ENCODE measurements around the gene COL5A1. TPM values are rescaled to one million over a fixed set of nuclear protein-coding genes. Genes with fewer than 3 reads are reported as not detected.
A peak's percentile ranks its signal among the peaks of the same experiment; 100 is the strongest.

COL5A1 gene
- total RNA-seq, 1 donor from 2014 or later = 1,552 TPM

DNA sequence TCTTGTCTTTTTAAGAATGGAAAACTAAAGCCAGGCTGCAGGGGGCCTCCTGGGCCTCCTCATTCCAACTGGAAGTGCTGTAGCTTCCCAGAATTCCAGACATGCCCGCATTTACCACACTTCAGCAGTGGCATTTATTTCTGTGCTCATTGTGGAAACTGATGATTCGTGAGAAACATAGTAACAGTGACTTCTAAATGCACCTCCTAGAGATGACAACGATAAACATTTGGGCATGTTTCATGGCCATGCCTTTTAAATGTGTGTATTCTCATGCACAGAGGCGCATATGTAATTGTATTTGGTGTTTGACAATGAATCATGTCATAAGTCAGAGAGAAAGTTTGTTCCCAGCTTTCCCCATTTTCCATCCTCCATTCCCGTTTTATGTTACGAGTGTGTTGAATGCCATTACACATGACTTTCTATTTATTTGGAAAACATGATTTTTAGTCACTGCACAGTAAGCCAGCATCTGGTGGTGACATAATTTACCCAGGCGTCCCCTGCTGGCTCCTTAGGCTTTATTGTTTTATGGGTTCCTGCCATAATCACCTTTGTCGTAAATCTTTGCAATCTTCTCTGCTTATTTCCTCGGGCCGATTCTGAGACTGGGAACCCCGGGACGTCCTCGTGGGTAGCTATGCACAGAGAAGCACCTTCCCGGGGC lies 170.2 kb downstream of the COL5A1 start:
- Mint-ChIP-seq H3K27ac (ENCODE audit: unreplicated experiment) (peak overlapping the region; percentile 85), H3K27me3 (ENCODE audit: unreplicated experiment) (no peaks in the 10 kb centered on the region), H3K36me3 (ENCODE audit: unreplicated experiment) (peaks cover 49% of the 10 kb centered on the region), H3K9me3 (ENCODE audit: unreplicated experiment) (no peaks in the 10 kb centered on the region), H3K4me3 (ENCODE audit: unreplicated experiment) (no peak overlapping the region), H3K4me1 (ENCODE audit: unreplicated experiment) (peaks cover 45% of the 10 kb centered on the region)
- TF ChIP-seq, protein P1, sequence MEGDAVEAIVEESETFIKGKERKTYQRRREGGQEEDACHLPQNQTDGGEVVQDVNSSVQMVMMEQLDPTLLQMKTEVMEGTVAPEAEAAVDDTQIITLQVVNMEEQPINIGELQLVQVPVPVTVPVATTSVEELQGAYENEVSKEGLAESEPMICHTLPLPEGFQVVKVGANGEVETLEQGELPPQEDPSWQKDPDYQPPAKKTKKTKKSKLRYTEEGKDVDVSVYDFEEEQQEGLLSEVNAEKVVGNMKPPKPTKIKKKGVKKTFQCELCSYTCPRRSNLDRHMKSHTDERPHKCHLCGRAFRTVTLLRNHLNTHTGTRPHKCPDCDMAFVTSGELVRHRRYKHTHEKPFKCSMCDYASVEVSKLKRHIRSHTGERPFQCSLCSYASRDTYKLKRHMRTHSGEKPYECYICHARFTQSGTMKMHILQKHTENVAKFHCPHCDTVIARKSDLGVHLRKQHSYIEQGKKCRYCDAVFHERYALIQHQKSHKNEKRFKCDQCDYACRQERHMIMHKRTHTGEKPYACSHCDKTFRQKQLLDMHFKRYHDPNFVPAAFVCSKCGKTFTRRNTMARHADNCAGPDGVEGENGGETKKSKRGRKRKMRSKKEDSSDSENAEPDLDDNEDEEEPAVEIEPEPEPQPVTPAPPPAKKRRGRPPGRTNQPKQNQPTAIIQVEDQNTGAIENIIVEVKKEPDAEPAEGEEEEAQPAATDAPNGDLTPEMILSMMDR (IDR thresholded peaks at IDR 0.05) = peak; percentile 13
- no peak for DNase-seq (ENCODE audit: extremely low spot score, unreplicated experiment)

DNA sequence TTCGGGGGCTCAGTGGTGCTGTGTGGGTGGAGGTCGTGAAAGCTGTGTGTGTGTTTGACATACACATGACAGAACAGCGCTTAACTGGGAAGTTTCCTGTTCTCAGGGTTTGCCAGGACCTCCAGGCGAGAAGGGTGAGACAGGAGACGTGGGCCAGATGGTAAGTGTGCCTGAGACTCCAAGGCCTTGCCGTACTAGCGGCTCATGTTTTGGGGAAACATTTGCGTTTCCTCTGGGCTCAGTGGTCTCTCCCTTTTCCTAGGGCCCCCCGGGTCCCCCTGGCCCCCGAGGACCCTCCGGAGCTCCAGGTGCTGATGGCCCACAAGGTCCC lies 170.7 kb downstream of the COL5A1 start:
- Mint-ChIP-seq H3K36me3 (ENCODE audit: unreplicated experiment) (peaks cover 51% of the 10 kb centered on the region), H3K9me3 (ENCODE audit: unreplicated experiment) (no peaks in the 10 kb centered on the region), H3K27ac (ENCODE audit: unreplicated experiment) (peak overlapping the region; percentile 85), H3K4me3 (ENCODE audit: unreplicated experiment) (no peak overlapping the region), H3K4me1 (ENCODE audit: unreplicated experiment) (peaks cover 42% of the 10 kb centered on the region), H3K27me3 (ENCODE audit: unreplicated experiment) (no peaks in the 10 kb centered on the region)
- DNase-seq (ENCODE audit: extremely low spot score, unreplicated experiment) = no peak
- TF ChIP-seq, protein P1 (IDR thresholded peaks at IDR 0.05) = no peak

DNA sequence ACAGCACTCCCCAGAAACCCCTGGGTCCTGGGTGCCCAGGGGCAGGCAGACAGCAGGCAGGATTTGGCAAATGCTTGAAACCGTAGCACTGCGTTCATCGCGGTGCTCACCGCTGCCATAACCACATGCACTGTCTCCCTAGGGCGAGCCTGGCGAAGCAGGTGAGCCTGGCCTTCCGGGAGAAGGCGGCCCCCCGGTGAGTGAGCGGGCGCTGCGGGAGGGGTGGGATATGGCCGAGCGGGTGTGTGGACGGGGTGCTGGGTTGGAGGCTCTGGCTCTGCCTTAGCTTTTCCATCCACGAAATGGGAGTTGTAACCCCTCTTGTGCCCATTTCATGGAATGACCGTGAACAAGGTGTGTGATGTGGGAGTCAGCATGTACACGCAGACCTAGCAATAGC lies 172.2 kb downstream of the COL5A1 start:
- Mint-ChIP-seq H3K4me1 (ENCODE audit: unreplicated experiment) (peaks cover 33% of the 10 kb centered on the region), H3K27me3 (ENCODE audit: unreplicated experiment) (no peaks in the 10 kb centered on the region), H3K4me3 (ENCODE audit: unreplicated experiment) (no peak overlapping the region), H3K9me3 (ENCODE audit: unreplicated experiment) (no peaks in the 10 kb centered on the region), H3K27ac (ENCODE audit: unreplicated experiment) (no peak overlapping the region), H3K36me3 (ENCODE audit: unreplicated experiment) (peaks cover 47% of the 10 kb centered on the region)
- TF ChIP-seq, protein P1 (IDR thresholded peaks at IDR 0.05) = no peak
- DNase-seq (ENCODE audit: extremely low spot score, unreplicated experiment) = no peak

DNA sequence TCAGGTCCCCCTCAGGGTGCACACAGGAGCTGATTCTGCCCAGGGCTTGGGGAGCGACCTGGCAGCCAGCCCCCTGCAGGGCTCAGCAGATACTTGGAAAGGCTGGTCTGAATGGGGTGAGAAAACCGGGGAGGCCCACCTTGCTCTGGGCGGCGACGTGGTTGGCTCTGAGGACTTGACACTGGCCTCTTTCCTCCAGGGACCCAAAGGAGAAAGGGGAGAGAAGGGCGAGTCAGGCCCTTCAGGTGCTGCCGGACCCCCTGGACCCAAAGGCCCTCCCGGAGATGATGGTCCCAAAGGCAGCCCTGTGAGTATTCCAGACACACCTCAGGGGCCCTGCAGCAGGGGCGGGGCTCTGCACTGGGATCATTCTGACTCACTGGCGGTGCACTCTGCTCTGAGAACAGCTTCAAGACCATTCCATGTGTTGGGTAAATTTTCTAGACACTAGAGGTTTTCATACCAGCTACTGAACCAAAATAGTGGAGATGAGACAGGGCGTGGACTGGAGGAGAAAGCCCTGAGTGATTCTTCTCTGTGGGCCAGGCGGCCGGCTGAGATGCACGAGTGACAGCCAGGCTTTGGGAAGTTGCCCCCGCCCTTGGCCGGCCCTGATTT lies 173.1 kb downstream of the COL5A1 start:
- Mint-ChIP-seq H3K4me3 (ENCODE audit: unreplicated experiment) (no peak overlapping the region), H3K9me3 (ENCODE audit: unreplicated experiment) (no peaks in the 10 kb centered on the region), H3K27ac (ENCODE audit: unreplicated experiment) (peak overlapping the region; percentile 14), H3K4me1 (ENCODE audit: unreplicated experiment) (peaks cover 32% of the 10 kb centered on the region), H3K27me3 (ENCODE audit: unreplicated experiment) (no peaks in the 10 kb centered on the region), H3K36me3 (ENCODE audit: unreplicated experiment) (peaks cover 48% of the 10 kb centered on the region)
- TF ChIP-seq, protein P1 (IDR thresholded peaks at IDR 0.05) = no peak
- DNase-seq (ENCODE audit: extremely low spot score, unreplicated experiment) = no peak

DNA sequence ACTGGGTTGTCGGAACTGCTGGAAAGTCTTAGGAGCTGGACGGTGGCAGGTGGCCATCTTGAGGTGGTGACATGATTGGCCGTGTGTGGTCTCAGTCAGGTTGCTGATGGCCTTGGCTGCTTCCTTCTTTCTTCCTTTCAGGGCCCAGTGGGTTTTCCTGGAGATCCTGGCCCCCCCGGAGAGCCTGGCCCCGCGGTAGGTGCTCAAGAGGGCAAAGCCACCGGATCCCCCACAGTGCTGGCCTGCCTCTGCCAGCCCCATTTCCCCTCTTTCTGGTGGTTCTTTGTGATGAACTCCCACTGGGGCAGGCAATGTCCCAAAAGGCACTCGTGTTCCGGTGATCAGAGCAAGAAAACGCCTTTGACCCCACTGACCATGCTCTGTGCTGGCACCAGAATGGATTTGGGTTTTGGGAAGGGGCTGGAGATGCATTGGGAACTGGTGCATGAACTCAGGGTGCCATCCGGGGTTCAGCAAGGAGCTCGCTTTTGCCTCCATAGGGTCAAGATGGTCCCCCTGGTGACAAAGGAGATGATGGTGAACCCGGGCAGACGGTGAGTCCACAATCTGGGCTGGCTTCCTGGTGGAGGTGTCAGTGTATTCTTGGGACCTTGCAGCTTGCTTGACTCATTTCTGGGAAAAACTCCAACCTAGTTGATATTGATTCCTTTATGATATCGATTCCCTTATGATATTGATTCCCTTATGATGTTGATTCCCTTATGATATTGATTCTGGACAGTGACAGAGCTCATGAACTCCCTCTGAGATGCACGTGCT lies 174.0 kb downstream of the COL5A1 start:
- no peak for DNase-seq (ENCODE audit: extremely low spot score, unreplicated experiment)
- TF ChIP-seq, protein P1 (IDR thresholded peaks at IDR 0.05) = no peak
- Mint-ChIP-seq H3K4me3 (ENCODE audit: unreplicated experiment) (no peak overlapping the region), H3K9me3 (ENCODE audit: unreplicated experiment) (no peaks in the 10 kb centered on the region), H3K36me3 (ENCODE audit: unreplicated experiment) (peaks cover 48% of the 10 kb centered on the region), H3K27me3 (ENCODE audit: unreplicated experiment) (no peaks in the 10 kb centered on the region), H3K27ac (ENCODE audit: unreplicated experiment) (no peak overlapping the region), H3K4me1 (ENCODE audit: unreplicated experiment) (peaks cover 24% of the 10 kb centered on the region)

All from osteocyte (in vitro differentiated cells).